Astrocyte of the cerebellum (primary cell): Measurements from ENCODE around the gene DENND6B.

ENCODE experiments used
- DNase-seq: peaks from one replicate; pipeline ENCODE4 v3.0.0-alpha.2; 2011; ENCODE audit warnings: low read depth
- H3K4me3 ChIP-seq: 2 replicates; pipeline ENCODE4 v1.5.1; 2011; ENCODE audit warnings: mild to moderate bottlenecking, low read depth, low read length, moderate library complexity
- CTCF ChIP-seq: IDR thresholded peaks from 2 replicates; pipeline ENCODE4 v1.5.1; 2012; ENCODE audit warnings: low read length, low read depth, moderate library complexity, mild to moderate bottlenecking; ENCODE audit errors: missing control alignments
- in situ Hi-C: cut with HindIII; loops from 2 replicates; pipeline ENCODE4 v1.10.0; 2017; ENCODE audit warnings: low sequenced_read_pairs

The DENND6B gene

DNA sequence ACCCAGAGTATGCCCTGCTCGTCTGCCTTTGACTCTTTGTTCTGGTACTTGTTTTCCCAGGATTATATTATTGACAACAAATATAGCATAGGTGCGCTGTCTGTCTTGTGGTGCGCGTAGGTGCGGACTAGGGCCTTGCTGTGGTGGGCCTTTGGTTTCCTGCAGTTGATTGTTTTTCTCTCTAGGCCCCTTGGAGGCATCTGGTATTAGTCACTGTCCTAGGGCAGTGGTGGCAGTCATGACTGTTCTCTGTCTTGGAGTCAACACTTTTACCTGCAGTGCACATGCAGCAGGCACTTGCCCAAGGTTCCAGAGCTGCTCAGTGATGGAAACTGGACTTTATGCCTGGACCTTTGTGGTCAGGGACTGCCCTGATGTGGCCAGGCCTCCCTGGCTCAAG is 34.9 kb upstream of the DENND6B start:
- DNase-seq: no peak
- TF ChIP-seq CTCF: no peak
- no peak overlapping the region for H3K4me3 ChIP-seq
- in situ Hi-C loops: no loop called here

DNA sequence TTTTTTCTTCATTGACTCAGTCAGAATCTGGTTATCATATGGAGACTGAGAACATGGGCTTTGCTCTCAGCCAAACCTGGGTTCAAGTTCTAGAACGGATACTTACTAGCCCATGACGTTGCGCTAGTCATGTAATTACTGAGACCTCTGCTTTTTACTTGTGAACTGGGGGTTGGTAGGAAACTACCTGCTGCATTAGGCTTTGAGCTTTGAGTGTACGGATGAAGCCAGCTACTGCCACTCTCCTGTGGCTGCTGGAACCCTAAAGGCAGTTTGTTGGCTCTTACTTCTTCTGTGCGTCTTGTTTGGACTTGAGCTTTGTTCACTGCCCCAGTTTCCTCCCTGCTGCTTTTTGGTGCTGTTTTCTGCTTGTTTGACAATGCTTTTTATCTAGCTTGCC is 34.4 kb upstream of the DENND6B start:
- no peak overlapping the region for H3K4me3 ChIP-seq
- in situ Hi-C loops: no loop called here
- no peak for DNase-seq
- TF ChIP-seq CTCF: no peak

GRCh38 chr22:50360578-50360977 is 33.8 kb upstream of the DENND6B start:
- no peak for TF ChIP-seq CTCF
- DNase-seq: no peak
- in situ Hi-C loops: no loop called here
- H3K4me3 ChIP-seq: no peak overlapping the region

GRCh38 chr22:50357756-50358155 is 30.9 kb upstream of the DENND6B start:
- H3K4me3 ChIP-seq: no peak overlapping the region
- no peak for TF ChIP-seq CTCF
- in situ Hi-C loops: loop anchor here (10.0 kb wide), 1 partner anchor 127 kb away; the partner anchor contains the start of genes ADM2 and MIOX
- DNase-seq: no peak

GRCh38 chr22:50357222-50357621 is 30.4 kb upstream of the DENND6B start:
- H3K4me3 ChIP-seq: no peak overlapping the region
- DNase-seq: no peak
- no peak for TF ChIP-seq CTCF
- in situ Hi-C loops: loop anchor here (10.0 kb wide), 1 partner anchor 128 kb away; the partner anchor contains the start of genes ADM2 and MIOX

DNA sequence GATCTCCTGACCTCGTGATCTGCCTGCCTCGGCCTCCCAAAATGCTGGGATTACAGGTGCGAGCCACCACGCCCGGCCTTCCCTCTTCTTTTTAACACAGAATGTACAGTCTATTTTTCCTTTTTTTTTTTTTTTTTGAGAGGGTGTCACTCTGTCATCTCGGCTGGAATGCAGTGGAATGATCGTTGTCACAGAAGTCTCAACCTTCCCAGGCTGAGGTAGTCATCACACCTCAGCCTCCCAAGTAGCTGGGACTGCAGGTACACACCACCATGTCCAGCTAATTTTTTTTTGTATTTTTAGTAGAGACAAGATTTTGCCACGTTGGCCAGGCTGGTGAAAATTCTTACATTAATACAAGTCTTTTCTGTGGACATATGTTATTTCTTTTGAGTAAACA is 29.4 kb upstream of the DENND6B start:
- TF ChIP-seq CTCF: no peak
- no peak for DNase-seq

GRCh38 chr22:50348058-50348457 is 21.2 kb upstream of the DENND6B start:
- DNase-seq: no peak
- in situ Hi-C loops: no loop called here
- no peak overlapping the region for H3K4me3 ChIP-seq
- TF ChIP-seq CTCF: no peak

More for the DNA sequence above, 29.4 kb upstream of the DENND6B start:
- in situ Hi-C loops: loop anchor here (10.0 kb wide), 1 partner anchor 129 kb away; the partner anchor contains the start of genes ADM2 and MIOX
- no peak overlapping the region for H3K4me3 ChIP-seq
